HG02759 (cell line): ENCODE measurements around the gene TXLNG.

Source experiments
- ATAC-seq: cut with Tn5 transposase; IDR thresholded peaks from one replicate; pipeline ENCODE4 v1.9.1; 2021; ENCODE audit warnings: mild to moderate bottlenecking, moderate library complexity; ENCODE audit not compliant: unreplicated experiment

Gene TXLNG

DNA sequence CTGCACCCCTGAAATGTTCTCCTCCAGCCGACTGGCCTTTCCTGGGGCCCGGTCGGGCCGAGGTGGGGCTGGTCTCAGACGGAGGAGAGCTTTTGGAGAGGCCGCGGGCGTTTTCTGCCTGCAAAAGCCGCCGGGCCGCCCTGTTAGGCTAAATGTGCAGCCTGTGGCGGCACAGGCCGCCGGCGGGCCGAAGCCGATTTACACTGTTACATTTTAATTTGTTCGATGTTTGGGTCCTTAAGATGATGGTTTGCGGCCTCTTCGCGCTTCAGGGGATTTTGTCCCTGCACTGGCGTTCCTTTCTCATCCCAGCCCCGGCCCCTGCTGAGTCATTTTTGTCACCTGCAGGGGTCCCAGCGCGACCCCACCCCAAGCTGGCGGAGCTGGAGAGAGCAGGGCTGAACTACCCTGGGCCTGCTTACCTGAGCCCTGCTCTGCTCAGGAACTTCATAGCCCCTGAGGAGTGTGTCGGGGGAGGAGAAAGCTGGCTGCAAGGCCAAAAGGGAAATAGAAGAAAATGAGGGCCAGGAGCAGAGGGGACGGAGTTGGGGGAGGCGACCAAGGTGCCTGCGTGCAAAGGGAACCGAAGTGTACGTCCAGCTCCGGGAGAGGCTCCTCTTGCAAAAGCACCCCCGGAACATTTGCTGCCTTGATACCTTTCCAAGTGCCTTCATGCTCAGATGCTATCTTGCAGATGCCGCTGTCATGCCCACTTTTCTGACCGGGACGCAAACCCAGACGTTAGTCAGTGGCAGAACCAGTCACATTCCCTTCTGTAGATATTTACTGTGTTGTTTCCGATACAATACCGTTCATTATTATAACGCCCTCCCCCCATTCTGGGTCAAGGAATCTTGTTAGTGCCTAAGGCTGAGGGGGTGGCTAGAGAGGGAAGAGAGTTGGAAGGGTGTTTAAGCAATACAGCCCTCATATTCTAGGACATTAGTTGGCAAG, 84.9 kb downstream of the TXLNG start:
- ATAC-seq = peak; percentile 10

DNA sequence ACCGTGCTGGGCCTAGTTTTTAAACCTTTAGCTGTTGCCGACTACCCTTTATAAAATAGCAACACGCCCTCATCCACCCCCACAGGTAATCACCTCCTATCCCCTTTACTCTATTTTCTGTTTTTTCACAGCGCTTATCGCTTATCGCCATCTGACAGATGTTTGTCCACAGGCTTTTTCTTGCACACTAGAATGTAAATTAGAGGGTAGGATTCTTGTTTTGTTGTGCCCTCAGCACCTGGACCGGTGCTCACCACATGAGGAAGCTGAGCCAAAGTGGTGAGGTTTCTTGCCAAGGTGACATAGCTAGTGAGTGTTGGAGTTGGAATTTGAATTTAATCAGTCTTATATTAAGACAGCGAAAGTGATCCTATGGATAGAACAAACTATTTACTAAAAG, 86.8 kb downstream of the TXLNG start:
- ATAC-seq = no peak

DNA sequence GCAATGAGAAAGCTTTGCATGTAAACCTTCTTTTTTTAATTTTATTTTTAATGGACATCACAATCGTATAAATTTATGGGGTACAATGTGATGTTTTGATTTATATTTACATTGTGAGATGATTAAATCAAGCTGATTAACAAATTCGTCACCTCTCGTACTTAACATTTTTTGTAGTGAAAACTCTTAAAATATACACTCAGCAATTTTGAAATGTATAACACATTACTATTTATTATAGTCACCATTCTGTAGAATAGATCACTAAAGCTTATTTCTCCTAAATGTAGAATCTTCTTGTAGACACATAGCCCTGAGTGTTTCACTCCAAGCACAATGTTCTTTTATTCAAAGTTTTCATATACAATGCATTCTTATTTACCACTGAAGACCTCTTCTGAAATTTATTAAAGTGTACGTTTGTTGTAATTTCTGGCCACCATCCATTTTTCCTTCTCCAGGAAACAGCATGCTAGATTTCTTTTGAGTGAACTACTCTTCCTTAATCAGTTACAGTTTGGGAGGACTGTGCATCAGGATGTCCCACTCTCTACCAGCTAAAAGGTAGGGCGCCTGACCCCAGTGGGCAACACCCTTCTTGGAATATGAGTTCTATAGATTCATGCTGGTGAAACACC, 88.3 kb downstream of the TXLNG start:
- no peak for ATAC-seq

DNA sequence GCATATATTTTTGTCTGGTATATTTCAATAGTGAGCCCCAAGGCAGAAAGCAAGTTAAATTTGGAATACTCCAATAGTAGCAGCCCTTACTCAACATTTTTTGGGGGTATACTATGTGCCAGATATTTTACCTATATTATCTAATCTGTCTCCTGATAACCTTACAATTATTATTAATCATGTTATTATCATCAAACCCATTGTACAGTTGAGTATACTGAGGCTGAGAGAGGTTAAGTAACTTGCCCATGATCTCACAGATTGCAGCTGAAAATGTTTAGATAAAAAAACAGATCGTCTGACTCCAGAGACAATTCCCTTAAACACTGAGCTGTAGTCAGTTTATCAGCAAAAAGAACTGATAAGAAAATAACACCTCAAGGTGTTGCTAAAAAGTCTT, 90.4 kb downstream of the TXLNG start:
- ATAC-seq = no peak

DNA sequence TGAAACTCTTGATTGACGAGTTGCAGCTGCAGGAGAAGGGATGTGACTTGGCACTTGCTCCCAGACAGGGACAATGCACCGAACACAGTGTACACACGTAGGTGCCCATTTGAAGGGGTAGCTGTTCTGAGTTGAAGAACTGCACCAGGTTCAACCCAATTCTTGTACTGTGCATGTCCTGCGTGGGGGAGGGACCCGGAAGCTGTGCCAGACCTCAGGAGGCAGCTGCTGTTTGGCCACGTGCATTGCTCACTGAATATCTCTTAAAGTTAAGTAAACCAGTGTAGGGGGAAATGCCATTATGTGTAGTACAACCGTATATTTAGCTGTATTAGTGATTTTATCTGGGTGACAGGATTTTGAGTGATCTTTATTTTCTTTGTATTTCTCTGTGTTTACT, 95.9 kb downstream of the TXLNG start:
- ATAC-seq = peak; percentile 54

DNA sequence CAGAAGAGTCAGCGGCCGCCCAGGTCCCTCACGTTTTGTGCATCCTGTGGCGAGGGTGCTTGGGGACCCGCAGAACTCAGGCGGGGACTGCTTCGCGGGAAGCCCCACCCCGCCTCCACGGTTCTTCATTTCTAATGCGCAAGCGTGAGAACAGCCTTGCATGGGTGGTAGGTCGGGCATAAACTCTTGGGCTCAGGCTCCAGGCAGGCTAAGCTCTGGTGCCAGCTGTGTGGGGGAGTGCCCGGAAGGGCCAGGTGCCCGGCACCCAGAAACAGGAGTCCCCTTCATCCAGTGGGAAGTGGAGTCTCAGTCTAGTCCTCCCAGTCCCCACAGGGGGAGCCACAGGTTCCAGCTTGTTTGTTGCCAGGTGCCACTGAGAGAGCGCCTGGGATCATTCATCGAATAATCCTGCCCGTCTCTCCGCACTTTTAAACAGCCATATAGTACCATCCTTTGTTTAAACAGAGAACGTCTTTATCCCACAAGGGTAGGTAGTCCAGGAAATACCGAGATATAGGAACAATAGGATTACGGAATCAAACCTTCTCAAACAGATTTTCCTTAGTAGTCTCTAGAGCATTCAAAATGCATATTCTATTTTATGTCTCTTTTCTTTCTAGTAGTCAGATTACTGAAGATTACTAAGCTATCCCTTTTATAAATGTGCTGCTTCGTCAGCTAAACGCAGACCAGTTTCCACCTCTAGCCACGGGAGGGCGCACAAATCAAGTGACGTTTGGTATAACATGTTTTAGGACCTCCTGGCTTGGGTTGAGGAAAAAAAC, 96.6 kb downstream of the TXLNG start:
- peak; percentile 78 for ATAC-seq

DNA sequence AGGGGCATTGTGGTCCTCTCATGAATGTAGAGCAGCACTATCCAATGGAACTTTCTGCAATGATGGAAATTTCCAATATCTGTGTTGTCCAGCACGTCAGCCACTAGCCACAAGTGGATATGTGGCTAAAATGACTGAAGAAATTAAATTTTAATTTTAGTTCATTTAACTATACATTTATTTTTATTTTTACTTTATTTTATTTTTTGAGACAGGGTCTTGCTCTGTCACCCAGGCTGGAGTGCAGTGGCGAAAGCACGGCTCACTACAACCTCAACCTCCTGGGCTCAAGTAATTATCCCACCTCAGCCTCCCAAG, 97.2 kb downstream of the TXLNG start:
- no peak for ATAC-seq

DNA sequence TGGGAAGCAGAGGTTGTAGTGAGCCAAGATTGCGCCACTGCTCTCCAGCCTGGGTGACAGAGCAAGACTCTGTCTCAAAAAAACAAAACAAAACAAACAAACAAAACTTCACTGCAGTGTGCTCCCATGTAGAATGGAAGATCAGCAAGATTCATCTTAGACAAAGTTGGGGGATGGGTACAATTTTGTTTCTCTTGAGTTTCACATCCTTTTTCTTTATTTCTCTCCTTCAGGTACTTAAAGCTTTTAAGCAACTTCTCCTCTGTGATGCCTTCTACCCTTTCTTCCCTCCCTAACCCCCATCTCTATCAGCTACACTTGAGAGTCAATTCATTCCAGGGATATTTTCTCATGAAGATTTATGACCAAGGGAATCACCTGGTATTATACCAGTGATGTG, 99.4 kb downstream of the TXLNG start:
- no peak for ATAC-seq

DNA sequence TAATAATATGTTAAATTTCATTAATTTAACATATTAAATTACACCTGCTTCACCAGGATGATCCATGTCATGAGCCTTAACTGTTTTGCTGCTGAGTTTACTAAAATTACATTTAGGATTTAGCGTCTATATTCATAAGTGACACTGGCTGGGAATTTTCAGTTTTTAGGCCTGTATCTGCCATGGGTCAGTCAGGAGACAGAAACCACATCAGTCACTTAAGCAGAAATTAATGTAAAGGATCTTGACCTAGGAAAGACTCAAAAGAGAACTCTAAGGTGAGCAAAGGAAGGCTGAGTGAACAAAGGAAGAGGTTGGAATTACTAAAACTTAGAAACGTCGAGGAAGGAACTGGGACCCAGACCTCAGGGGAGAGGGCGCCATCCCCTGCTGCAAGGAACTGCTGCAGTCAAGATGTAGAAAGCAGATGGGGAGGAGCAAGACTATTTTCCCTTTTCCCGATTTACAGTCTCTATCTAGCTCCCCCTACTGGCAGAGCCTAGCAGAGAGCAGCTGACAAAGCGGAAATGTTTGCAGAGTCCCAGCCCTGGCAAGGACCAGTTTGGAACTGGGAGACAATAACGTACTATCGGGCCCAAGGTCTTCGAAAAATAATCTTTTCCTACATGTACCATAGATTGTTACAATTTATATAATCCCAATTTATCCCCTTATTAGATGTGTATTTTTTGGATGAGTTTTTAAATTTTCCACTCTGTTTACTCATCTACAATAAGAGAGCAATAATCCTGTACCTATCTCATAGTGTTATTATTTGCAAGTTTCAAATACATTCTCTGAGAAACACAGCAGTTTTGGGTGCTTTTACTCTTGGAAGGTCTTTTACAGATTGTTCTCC, 106.5 kb downstream of the TXLNG start:
- ATAC-seq = peak; percentile 78
